Measurements from ENCODE around the gene ZBTB40.

The ZBTB40 gene

GRCh38 chr1:22498463-22498862 is 46.8 kb downstream of the ZBTB40 start:
- Histone ChIP-seq H3K27ac (ENCODE audit: low read depth, low read length) (no peak overlapping the region), H3K9ac (ENCODE audit: low read length) (no peak overlapping the region), H3K9me3 (ENCODE audit: insufficient read depth, low read length) (no peaks in the 10 kb centered on the region), H3K9me2 (replicated peaks; ENCODE audit: insufficient read depth, low read length) (no peaks in the 10 kb centered on the region), H3K4me2 (ENCODE audit: low read depth, low read length, poor library complexity, severe bottlenecking) (no peak overlapping the region), H3K27me3 (ENCODE audit: low read length) (no peaks in the 10 kb centered on the region), H2AFZ (ENCODE audit: low read depth, low read length, severe bottlenecking) (no peak overlapping the region), H3K36me3 (ENCODE audit: low read length) (no peaks in the 10 kb centered on the region), H4K20me1 (ENCODE audit: low read depth, low read length) (no peaks in the 10 kb centered on the region), H3K4me3 (ENCODE audit: insufficient read depth, low read length, poor library complexity, severe bottlenecking) (no peak overlapping the region), H3F3A (ENCODE audit: insufficient read depth) (no peaks in the 10 kb centered on the region), H3K79me2 (ENCODE audit: insufficient read depth, low read length) (no peaks in the 10 kb centered on the region)
- TF ChIP-seq CTCF (IDR thresholded peaks at IDR 0.05; ENCODE audit: insufficient read depth, low read length, poor library complexity, severe bottlenecking) = no peak
- no peak for TF ChIP-seq EZH2phosphoT487 (conservative IDR thresholded peaks at IDR 0.05; ENCODE audit: low read length)

GRCh38 chr1:22500058-22500457 is 48.4 kb downstream of the ZBTB40 start:
- Histone ChIP-seq H3K4me2 (ENCODE audit: low read depth, low read length, poor library complexity, severe bottlenecking) (no peak overlapping the region), H3K27ac (ENCODE audit: low read depth, low read length) (no peak overlapping the region), H3K27me3 (ENCODE audit: low read length) (no peaks in the 10 kb centered on the region), H3K9me2 (replicated peaks; ENCODE audit: insufficient read depth, low read length) (no peaks in the 10 kb centered on the region), H3K9me3 (ENCODE audit: insufficient read depth, low read length) (no peaks in the 10 kb centered on the region), H3K4me3 (ENCODE audit: insufficient read depth, low read length, poor library complexity, severe bottlenecking) (no peak overlapping the region), H2AFZ (ENCODE audit: low read depth, low read length, severe bottlenecking) (no peak overlapping the region), H4K20me1 (ENCODE audit: low read depth, low read length) (no peaks in the 10 kb centered on the region), H3K9ac (ENCODE audit: low read length) (no peak overlapping the region), H3K79me2 (ENCODE audit: insufficient read depth, low read length) (no peaks in the 10 kb centered on the region), H3K36me3 (ENCODE audit: low read length) (no peaks in the 10 kb centered on the region), H3F3A (ENCODE audit: insufficient read depth) (no peaks in the 10 kb centered on the region)
- TF ChIP-seq EZH2phosphoT487 (conservative IDR thresholded peaks at IDR 0.05; ENCODE audit: low read length) (no peak), CTCF (IDR thresholded peaks at IDR 0.05; ENCODE audit: insufficient read depth, low read length, poor library complexity, severe bottlenecking) (no peak)

- Histone ChIP-seq H3K4me2 (ENCODE audit: low read depth, low read length, poor library complexity, severe bottlenecking) (no peak overlapping the region), H2AFZ (ENCODE audit: low read depth, low read length, severe bottlenecking) (no peak overlapping the region), H3K4me3 (ENCODE audit: insufficient read depth, low read length, poor library complexity, severe bottlenecking) (no peak overlapping the region), H3K79me2 (ENCODE audit: insufficient read depth, low read length) (no peaks in the 10 kb centered on the region), H4K20me1 (ENCODE audit: low read depth, low read length) (no peaks in the 10 kb centered on the region), H3K9me2 (replicated peaks; ENCODE audit: insufficient read depth, low read length) (no peaks in the 10 kb centered on the region), H3K27ac (ENCODE audit: low read depth, low read length) (no peak overlapping the region), H3K9ac (ENCODE audit: low read length) (no peak overlapping the region), H3K36me3 (ENCODE audit: low read length) (no peaks in the 10 kb centered on the region), H3K27me3 (ENCODE audit: low read length) (no peaks in the 10 kb centered on the region), H3K9me3 (ENCODE audit: insufficient read depth, low read length) (no peaks in the 10 kb centered on the region), H3F3A (ENCODE audit: insufficient read depth) (no peaks in the 10 kb centered on the region)
- no peak for TF ChIP-seq EZH2phosphoT487 (conservative IDR thresholded peaks at IDR 0.05; ENCODE audit: low read length)
- no peak for TF ChIP-seq CTCF (IDR thresholded peaks at IDR 0.05; ENCODE audit: insufficient read depth, low read length, poor library complexity, severe bottlenecking)
These were observed 48.8 kb downstream of the ZBTB40 start for GRCh38 chr1:22500471-22500870.
